Upper lobe of right lung (tissue), 1 donor: ENCODE results near the gene EPAS1. TPM values are rescaled to one million over a fixed set of nuclear protein-coding genes. Genes with fewer than 3 reads are reported as not detected.

Source experiments
- ATAC-seq: fragments of 200-7000 bp; cut with Tn5 transposase; one replicate; pipeline ENCODE4 v1.9.1; 2020; ENCODE audit warnings: mild to moderate bottlenecking, moderate library complexity
- DNase-seq: peaks from one replicate; pipeline ENCODE4 v3.0.0-alpha.2; 2020
- H3K27ac ChIP-seq: fragments of 200-600 bp; one replicate; pipeline ENCODE4 v1.8.0; 2022
- H3K27me3 ChIP-seq: fragments of 200-600 bp; one replicate; pipeline ENCODE4 v1.8.0; 2022; ENCODE audit warnings: mild to moderate bottlenecking
- H3K36me3 ChIP-seq: fragments of 200-600 bp; one replicate; pipeline ENCODE4 v1.8.0; 2022
- H3K4me1 ChIP-seq: fragments of 200-600 bp; one replicate; pipeline ENCODE4 v1.8.0; 2022
- H3K4me3 ChIP-seq: fragments of 200-600 bp; one replicate; pipeline ENCODE4 v1.8.0; 2022; ENCODE audit warnings: mild to moderate bottlenecking
- H3K9me3 ChIP-seq: fragments of 200-600 bp; one replicate; pipeline ENCODE4 v1.8.0; 2022
- CTCF ChIP-seq: fragments of 200-600 bp; IDR thresholded peaks from one replicate; pipeline ENCODE4 v1.8.0; 2022; ENCODE audit warnings: antibody characterized with exemption
- intact Hi-C: fragments of 100-400 bp; cut with DNase I; formaldehyde crosslinking; loops from one replicate; pipeline ENCODE4 v1.11.0; 2022
- total RNA-seq: library from RNA; stranded (reverse); fragmentation: NEBNext Ultra II Directional; extraction: Animal tissue kit (Norgen Biotek cat#: 25700); gene quantifications from one replicate; pipeline ENCODE4 v1.2.1, GENCODE V29; 2021
- donor health status: DM: no; HTN: yes; CAD: no; lungs with severe emphysema.

The EPAS1 gene
- total RNA-seq, 1 donor from 2014 or later: 1,593 TPM

- no peak for TF ChIP-seq CTCF
- ATAC-seq: no peak
- Histone ChIP-seq H3K36me3 (no peaks in the 10 kb centered on the region), H3K27me3 (no peaks in the 10 kb centered on the region), H3K4me3 (no peak overlapping the region), H3K27ac (peak overlapping the region; percentile 43), H3K9me3 (no peaks in the 10 kb centered on the region), H3K4me1 (peaks cover 27% of the 10 kb centered on the region)
- intact Hi-C loops: no loop called here
- DNase-seq: no peak
These were observed 23.3 kb upstream of the EPAS1 start for GRCh38 chr2:46273919-46274318.

- Histone ChIP-seq H3K27me3 (no peaks in the 10 kb centered on the region), H3K9me3 (no peaks in the 10 kb centered on the region), H3K36me3 (no peaks in the 10 kb centered on the region), H3K27ac (no peak overlapping the region), H3K4me1 (peaks cover 27% of the 10 kb centered on the region), H3K4me3 (no peak overlapping the region)
- no peak for TF ChIP-seq CTCF
- intact Hi-C loops: no loop called here
- DNase-seq: no peak
- no peak for ATAC-seq
These were observed 22.6 kb upstream of the EPAS1 start for GRCh38 chr2:46274586-46274985.

GRCh38 chr2:46275995-46276394, 21.2 kb upstream of the EPAS1 start:
- peak overlapping the region; percentile 72 for H3K27ac ChIP-seq
- no peaks in the 10 kb centered on the region for H3K36me3 ChIP-seq
- H3K4me3 ChIP-seq: peak overlapping the region; percentile 6
- TF ChIP-seq CTCF: no peak
- H3K9me3 ChIP-seq: no peaks in the 10 kb centered on the region
- intact Hi-C loops: no loop called here
- H3K27me3 ChIP-seq: no peaks in the 10 kb centered on the region
- ATAC-seq: peak; percentile 85
- H3K4me1 ChIP-seq: peaks cover 27% of the 10 kb centered on the region
- DNase-seq: peak; percentile 84

- Histone ChIP-seq H3K36me3 (no peaks in the 10 kb centered on the region), H3K27ac (peak overlapping the region; percentile 72), H3K27me3 (no peaks in the 10 kb centered on the region), H3K9me3 (no peaks in the 10 kb centered on the region), H3K4me3 (no peak overlapping the region), H3K4me1 (peaks cover 27% of the 10 kb centered on the region)
- intact Hi-C loops: no loop called here
- TF ChIP-seq CTCF: peak; percentile 36
- peak; percentile 37 for ATAC-seq
- DNase-seq: no peak
These were observed 20.6 kb upstream of the EPAS1 start for GRCh38 chr2:46276642-46277041.

GRCh38 chr2:46277431-46278190, 19.6 kb upstream of the EPAS1 start:
- DNase-seq (no peak), ATAC-seq (peak; percentile 34)
- Histone ChIP-seq H3K9me3 (no peaks in the 10 kb centered on the region), H3K4me3 (no peak overlapping the region), H3K4me1 (peaks cover 27% of the 10 kb centered on the region), H3K27me3 (no peaks in the 10 kb centered on the region), H3K36me3 (no peaks in the 10 kb centered on the region), H3K27ac (peak overlapping the region; percentile 38)
- intact Hi-C loops: no loop called here
- TF ChIP-seq CTCF: no peak
